Suppressor macrophage (primary cell): ENCODE data around the gene SNX6.
"Not testable (repeated sequence)": the region's sequence is repeated elsewhere in the genome, so short reads cannot be mapped to it uniquely, and the experiment has no call there.

ENCODE experiments used
- DNase-seq, 4 experiments: peaks; one replicate each; pipeline ENCODE4 v3.0.0-alpha.2; 2020 to 2022

SNX6 gene

GRCh38 chr14:34520304-34520970 is 109.5 kb downstream of the SNX6 start:
- DNase-seq = not testable (repeated sequence)
